ENCODE results near the gene UPK2. TPM values are rescaled to one million over a fixed set of nuclear protein-coding genes. Genes with fewer than 3 reads are reported as not detected.
"Not testable (repeated sequence)": the region's sequence is repeated elsewhere in the genome, so short reads cannot be mapped to it uniquely, and the experiment has no call there.

The UPK2 gene
- total RNA-seq, 2 experiments from 2014 or later = not detected

- ATAC-seq (no peak), DNase-seq (no peak)
- Mint-ChIP-seq H3K4me3 (no peak overlapping the region), H3K4me1 (no peaks in the 10 kb centered on the region), H3K27me3 (peaks cover 2% of the 10 kb centered on the region), H3K36me3 (no peaks in the 10 kb centered on the region), H3K9me3 (ENCODE audit: low read depth) (no peaks in the 10 kb centered on the region), H3K27ac (no peak overlapping the region)
- CTCF ChIA-PET = interaction anchor here (1.5 to 7.7 kb wide), 9 partner anchors 11 to 305 kb away, joined by 4 to 52 read pairs (median 10); no protein-coding TSS in a partner anchor
Measured at GRCh38 chr11:118957968-118958367, 1.9 kb downstream of the UPK2 start.

DNA sequence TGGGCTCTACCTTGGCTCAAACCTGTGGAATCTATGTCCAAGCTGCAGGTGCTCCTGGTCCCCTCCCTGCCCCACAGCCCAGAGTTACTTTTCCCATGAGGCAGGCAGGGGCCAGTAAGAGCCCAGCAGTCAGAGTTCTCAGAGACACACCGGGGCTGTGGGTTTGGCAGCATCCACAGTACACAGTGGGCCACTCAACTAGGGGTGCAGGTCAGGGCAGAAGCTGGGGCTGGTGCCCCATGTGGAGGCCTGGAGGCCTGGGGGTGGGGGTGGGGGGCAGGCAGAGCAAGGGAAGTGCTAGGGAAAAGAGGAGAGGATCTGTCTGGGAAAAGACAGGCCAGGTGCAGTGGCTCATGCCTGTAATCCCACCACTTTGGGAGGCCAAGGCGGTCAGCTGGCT, 2.5 kb downstream of the UPK2 start:
- Mint-ChIP-seq H3K27ac (no peak overlapping the region), H3K9me3 (ENCODE audit: low read depth) (no peaks in the 10 kb centered on the region), H3K36me3 (no peaks in the 10 kb centered on the region), H3K4me1 (no peaks in the 10 kb centered on the region), H3K4me3 (no peak overlapping the region), H3K27me3 (peaks cover 2% of the 10 kb centered on the region)
- DNase-seq = no peak
- no peak for ATAC-seq
- CTCF ChIA-PET = interaction anchor here (1.4 to 7.7 kb wide), 3 partner anchors 29 to 269 kb away, joined by 4 to 52 read pairs (median 6); no protein-coding TSS in a partner anchor

DNA sequence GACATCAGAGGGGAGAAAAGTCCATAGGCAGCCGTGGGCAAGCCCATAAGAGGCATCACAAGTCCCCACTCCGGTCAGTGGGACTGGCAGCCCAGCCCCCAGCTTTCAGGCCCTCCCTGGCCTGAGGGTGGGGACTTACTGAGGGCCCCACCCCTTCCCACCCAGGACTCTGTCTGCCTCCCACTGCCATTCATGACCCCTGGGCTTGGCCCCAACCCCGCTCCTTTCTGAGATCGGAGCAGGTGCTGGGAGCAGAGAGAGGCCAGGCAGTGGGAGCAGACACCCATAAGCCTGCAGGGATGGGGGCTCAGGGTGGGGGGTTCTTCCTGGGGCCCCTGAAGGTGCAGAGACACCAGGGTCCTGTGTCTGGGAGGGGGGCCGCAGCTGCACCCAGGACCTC, 5.1 kb downstream of the UPK2 start:
- no peaks in the 10 kb centered on the region for H3K9me3 Mint-ChIP-seq (ENCODE audit: low read depth)
- H3K27me3 Mint-ChIP-seq = peaks cover 2% of the 10 kb centered on the region
- CTCF ChIA-PET = no interaction called here

GRCh38 chr11:118961591-118961990, 5.5 kb downstream of the UPK2 start:
- CTCF ChIA-PET = interaction anchor here (1.4 kb wide), 1 partner anchor 272 kb away, joined by 3 read pairs; no protein-coding TSS in a partner anchor
- Mint-ChIP-seq H3K9me3 (ENCODE audit: low read depth) (no peaks in the 10 kb centered on the region), H3K36me3 (no peaks in the 10 kb centered on the region), H3K4me3 (no peak overlapping the region), H3K27me3 (peaks cover 2% of the 10 kb centered on the region), H3K27ac (no peak overlapping the region), H3K4me1 (no peaks in the 10 kb centered on the region)
- DNase-seq (no peak), ATAC-seq (no peak)

More for the DNA sequence above, 5.1 kb downstream of the UPK2 start:
- Mint-ChIP-seq H3K36me3 (no peaks in the 10 kb centered on the region), H3K4me1 (no peaks in the 10 kb centered on the region), H3K27ac (no peak overlapping the region), H3K4me3 (no peak overlapping the region)
- ATAC-seq = no peak
- DNase-seq = no peak

DNA sequence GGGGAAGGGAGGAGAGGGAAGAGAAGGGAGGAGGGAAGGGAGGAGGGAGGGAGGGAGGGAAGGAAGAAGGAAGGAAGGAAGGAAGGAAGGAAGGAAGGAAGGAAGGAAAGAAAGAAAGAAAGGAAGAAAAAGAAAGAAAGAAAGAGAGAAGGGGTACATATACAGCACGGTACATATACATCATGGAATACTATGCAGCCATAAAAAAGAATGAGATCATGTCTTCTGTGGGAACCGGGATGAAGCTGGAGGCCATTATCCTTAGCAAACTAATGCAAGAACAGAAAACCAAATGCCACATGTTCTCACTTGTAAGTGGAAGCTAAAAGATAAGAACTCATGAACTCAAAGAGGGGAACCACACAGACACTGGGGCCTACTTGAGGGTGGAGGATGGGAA, 13.4 kb downstream of the UPK2 start:
- peaks cover 16% of the 10 kb centered on the region for H3K27me3 Mint-ChIP-seq
- H3K27ac Mint-ChIP-seq; H3K4me3 Mint-ChIP-seq; H3K9me3 Mint-ChIP-seq (ENCODE audit: low read depth); H3K4me1 Mint-ChIP-seq; ATAC-seq; CTCF ChIA-PET; DNase-seq; H3K36me3 Mint-ChIP-seq: not testable (repeated sequence)

GRCh38 chr11:118971646-118972045, 15.5 kb downstream of the UPK2 start, which contains the start of gene FOXR1:
FOXR1 (plus strand) TSS chr11:118971761; CDS start chr11:118971932, 171 bp downstream.
- Mint-ChIP-seq H3K4me3 (no peak within 1 kb of the TSS), H3K27ac (no peak within 1 kb of the TSS), H3K36me3 (no peaks in the 10 kb centered on the region), H3K27me3 (peaks cover 32% of the 10 kb centered on the region), H3K4me1 (no peaks in the 10 kb centered on the region), H3K9me3 (ENCODE audit: low read depth) (no peaks in the 10 kb centered on the region)
- no peak for ATAC-seq
- no peak for DNase-seq
- CTCF ChIA-PET = no interaction called here

- Mint-ChIP-seq H3K4me1 (no peaks in the 10 kb centered on the region), H3K36me3 (no peaks in the 10 kb centered on the region), H3K27ac (no peak overlapping the region), H3K27me3 (peaks cover 35% of the 10 kb centered on the region), H3K4me3 (no peak overlapping the region), H3K9me3 (ENCODE audit: low read depth) (no peaks in the 10 kb centered on the region)
- no peak for ATAC-seq
- no peak for DNase-seq
- CTCF ChIA-PET = interaction anchor here (0.9 to 1.2 kb wide), 4 partner anchors 11 to 315 kb away, joined by 3 to 5 read pairs (median 3); partner anchors contain the start of gene SLC37A4
Measured at GRCh38 chr11:118973985-118974384, 17.9 kb downstream of the UPK2 start.

- no peak overlapping the region for H3K4me3 Mint-ChIP-seq
- H3K9me3 Mint-ChIP-seq (ENCODE audit: low read depth) = no peaks in the 10 kb centered on the region
- no peak overlapping the region for H3K27ac Mint-ChIP-seq
- CTCF ChIA-PET = interaction anchor here (1.3 kb wide), 1 partner anchor 286 kb away, joined by 3 read pairs; no protein-coding TSS in a partner anchor
- no peaks in the 10 kb centered on the region for H3K4me1 Mint-ChIP-seq
- ATAC-seq (no peak), DNase-seq (no peak)
- H3K36me3 Mint-ChIP-seq = no peaks in the 10 kb centered on the region
- peaks cover 25% of the 10 kb centered on the region for H3K27me3 Mint-ChIP-seq
Measured at GRCh38 chr11:118975771-118976709, 19.9 kb downstream of the UPK2 start.

DNA sequence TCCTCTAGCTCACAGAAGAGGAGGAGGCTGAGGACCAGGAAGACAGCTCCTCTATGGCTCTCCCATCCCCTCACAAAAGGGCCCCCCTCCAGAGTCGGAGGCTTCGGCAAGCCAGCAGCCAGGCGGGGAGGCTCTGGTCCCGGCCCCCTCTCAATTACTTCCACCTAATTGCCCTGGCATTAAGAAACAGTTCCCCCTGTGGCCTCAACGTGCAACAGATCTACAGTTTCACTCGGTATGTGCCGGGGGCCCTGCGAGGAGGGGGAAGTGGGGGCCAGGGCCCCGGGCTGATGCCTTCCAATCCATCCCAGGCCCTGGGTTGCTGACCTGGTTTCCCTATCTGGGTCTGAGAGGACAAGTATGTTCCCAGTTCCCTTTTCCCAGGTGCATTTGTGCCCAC, 23.3 kb downstream of the UPK2 start:
- no peak overlapping the region for H3K27ac Mint-ChIP-seq
- ATAC-seq = no peak
- CTCF ChIA-PET = no interaction called here
- no peaks in the 10 kb centered on the region for H3K9me3 Mint-ChIP-seq (ENCODE audit: low read depth)
- no peaks in the 10 kb centered on the region for H3K36me3 Mint-ChIP-seq
- H3K4me1 Mint-ChIP-seq = no peaks in the 10 kb centered on the region
- H3K27me3 Mint-ChIP-seq = peaks cover 18% of the 10 kb centered on the region
- no peak for DNase-seq
- no peak overlapping the region for H3K4me3 Mint-ChIP-seq

DNA sequence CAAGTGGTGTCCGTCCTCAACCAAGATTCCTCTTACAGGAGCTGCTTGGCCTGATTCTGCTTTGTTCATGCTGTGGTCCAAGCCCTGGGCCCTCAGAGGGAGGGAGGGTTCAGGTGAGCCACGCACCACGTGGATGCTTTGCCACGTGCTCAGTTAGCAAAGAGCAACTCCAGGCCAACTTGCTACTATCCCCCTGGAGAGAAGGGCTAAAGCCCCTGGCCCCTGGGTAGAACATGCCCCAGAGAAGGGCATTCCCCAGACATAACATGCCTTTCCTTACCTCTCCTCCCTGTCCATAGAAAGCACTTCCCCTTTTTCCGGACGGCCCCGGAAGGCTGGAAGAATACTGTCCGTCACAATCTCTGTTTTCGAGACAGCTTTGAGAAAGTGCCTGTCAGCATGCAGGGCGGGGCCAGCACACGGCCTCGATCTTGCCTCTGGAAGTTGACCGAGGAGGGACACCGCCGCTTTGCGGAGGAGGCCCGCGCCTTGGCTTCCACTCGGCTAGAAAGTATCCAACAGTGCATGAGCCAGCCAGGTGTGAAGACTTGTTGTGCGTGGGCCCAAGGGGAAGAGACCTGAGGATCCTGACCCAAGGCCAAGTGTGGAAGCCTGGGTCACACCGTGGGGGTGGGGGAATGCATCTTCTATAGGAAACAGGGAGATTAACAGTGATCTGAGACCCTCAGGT, 24.2 kb downstream of the UPK2 start:
- ATAC-seq (no peak), DNase-seq (no peak)
- H3K9me3 Mint-ChIP-seq (ENCODE audit: low read depth) = no peaks in the 10 kb centered on the region
- no peaks in the 10 kb centered on the region for H3K36me3 Mint-ChIP-seq
- H3K27me3 Mint-ChIP-seq = peaks cover 12% of the 10 kb centered on the region
- CTCF ChIA-PET = no interaction called here
- H3K27ac Mint-ChIP-seq = no peak overlapping the region
- no peaks in the 10 kb centered on the region for H3K4me1 Mint-ChIP-seq
- H3K4me3 Mint-ChIP-seq = no peak overlapping the region

DNA sequence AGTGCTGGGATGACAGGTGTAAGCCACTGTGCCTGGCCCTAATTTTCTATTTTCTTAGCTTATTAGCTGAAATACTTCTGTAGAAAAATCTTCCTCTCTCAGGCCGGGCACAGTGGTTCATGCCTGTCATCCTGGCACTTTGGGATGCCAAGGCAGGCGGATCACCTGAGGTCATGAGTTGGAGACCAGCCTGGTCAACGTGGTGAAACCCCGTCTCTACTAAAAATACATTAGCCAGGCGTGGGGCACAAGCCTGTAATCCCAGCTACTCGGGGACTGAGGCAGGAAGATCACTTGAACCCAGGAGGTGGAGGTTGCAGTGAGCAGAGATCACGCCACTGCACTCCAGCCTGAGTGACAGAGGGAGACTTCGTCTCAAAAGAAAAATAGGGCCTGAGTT, 28.2 kb downstream of the UPK2 start:
- H3K27ac Mint-ChIP-seq = not testable (repeated sequence)

DNA sequence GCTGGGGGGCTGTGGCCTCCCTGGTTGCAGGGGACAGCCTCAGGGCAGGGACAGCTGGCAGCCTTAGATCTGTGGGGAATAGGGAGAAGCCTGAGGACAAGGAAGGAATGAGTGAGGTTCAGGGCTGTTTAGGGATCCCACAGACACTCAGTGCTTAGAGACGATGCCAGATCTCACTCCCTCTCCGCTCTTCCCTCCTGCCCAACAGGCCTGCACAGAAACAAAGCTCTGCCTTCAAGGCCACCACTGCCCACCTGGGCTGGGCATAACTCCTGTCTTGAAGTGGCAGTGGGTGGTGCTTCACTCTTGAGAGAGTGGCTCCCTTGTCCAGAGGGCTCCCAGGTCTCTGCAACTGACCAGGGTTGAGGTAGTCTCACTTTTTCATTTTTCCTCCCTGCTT, 28.7 kb downstream of the UPK2 start:
- CTCF ChIA-PET = interaction anchor here (0.8 to 1.0 kb wide), 2 partner anchors 11 to 15 kb away, joined by 3 read pairs; no protein-coding TSS in a partner anchor
- DNase-seq (no peak), ATAC-seq (no peak)
- Mint-ChIP-seq H3K9me3 (ENCODE audit: low read depth) (no peaks in the 10 kb centered on the region), H3K27ac (no peak overlapping the region), H3K4me1 (no peaks in the 10 kb centered on the region), H3K27me3 (no peaks in the 10 kb centered on the region), H3K4me3 (no peak overlapping the region), H3K36me3 (no peaks in the 10 kb centered on the region)

More for the DNA sequence above, 28.2 kb downstream of the UPK2 start:
- H3K9me3 Mint-ChIP-seq (ENCODE audit: low read depth); H3K4me3 Mint-ChIP-seq; ATAC-seq; H3K4me1 Mint-ChIP-seq; H3K36me3 Mint-ChIP-seq; DNase-seq; H3K27me3 Mint-ChIP-seq: not testable (repeated sequence)
- CTCF ChIA-PET = interaction anchor here (0.8 to 1.0 kb wide), 2 partner anchors 10 to 15 kb away, joined by 3 read pairs; no protein-coding TSS in a partner anchor

- CTCF ChIA-PET = interaction anchor here (1.6 kb wide), 1 partner anchor 9 kb away, joined by 3 read pairs; the partner anchor contains the start of gene CENATAC
- ATAC-seq (no peak), DNase-seq (no peak)
- Mint-ChIP-seq H3K4me1 (no peaks in the 10 kb centered on the region), H3K27me3 (no peaks in the 10 kb centered on the region), H3K27ac (no peak overlapping the region), H3K4me3 (no peak overlapping the region), H3K9me3 (ENCODE audit: low read depth) (no peaks in the 10 kb centered on the region), H3K36me3 (peaks cover 3% of the 10 kb centered on the region)
Measured at GRCh38 chr11:118988280-118988679, 32.2 kb downstream of the UPK2 start.
